A549 (cell line): Measurements from ENCODE around the gene CLDN17. TPM values are rescaled to one million over a fixed set of nuclear protein-coding genes. Genes with fewer than 3 reads are reported as not detected.

ENCODE experiments used
- ATAC-seq, 2 experiments: fragments of 200-7000 bp in 1 of 2; fragments of >200 bp in 1 of 2; cut with Nextera tagmentation in 1 of 2; cut with Tn5 transposase in 1 of 2; 3 replicates each; pipeline versions ENCODE4 v1.8.0 to v1.9.1; 2018 to 2020; ENCODE audit warnings: mild to moderate bottlenecking in 1 of 2, moderate library complexity in 1 of 2
- CTCF ChIA-PET: fragments of 300-600 bp; sonication (Branson Sonifier 250); formaldehyde crosslinking; extraction: SDS; loops from one replicate; lab custom pipeline; 2021; ENCODE audit warnings: antibody characterized with exemption, inconsistent platforms; lab: Yijun Ruan, JAX
- POLR2A ChIA-PET: fragments of 350-600 bp; formaldehyde crosslinking; extraction: SDS; loops from one replicate; lab custom pipeline; 2021; ENCODE audit warnings: antibody characterized with exemption, inconsistent platforms; lab: Yijun Ruan, JAX
- DNase-seq, 2 experiments: peaks; one replicate each; pipeline versions ENCODE4 v3.0.0 to v3.0.0-alpha.2; 2011 to 2016; ENCODE audit warnings: low read depth in 1 of 2, low spot score in 1 of 2
- FAIRE-seq: peaks from 2 replicates; lab custom pipeline; 2011; peaks lifted over from hg19 to GRCh38; lab: Jason Lieb, UNC
- H3K27ac ChIP-seq, 2 experiments: fragments of >200 bp; sonication (Bioruptor Twin); formaldehyde crosslinking; 3 replicates each; pipeline ENCODE4 v1.5.1; 2016 to 2017
- H3K4me1 ChIP-seq: fragments of >200 bp; sonication (Bioruptor Twin); formaldehyde crosslinking; 3 replicates; pipeline ENCODE4 v1.6.1; 2016
- H3K4me2 ChIP-seq: fragments of >200 bp; sonication (Bioruptor Twin); formaldehyde crosslinking; 3 replicates; pipeline ENCODE4 v1.6.1; 2016
- H3K4me3 ChIP-seq: fragments of >200 bp; sonication (Bioruptor Twin); formaldehyde crosslinking; 3 replicates; pipeline ENCODE4 v1.5.1; 2016
- H3K9me3 ChIP-seq: fragments of >200 bp; sonication (Bioruptor Twin); formaldehyde crosslinking; 3 replicates; pipeline ENCODE4 v1.6.1; 2016
- ATOH8 ChIP-seq: fragments of 250-450 bp; sonication (Bioruptor Pico); IDR thresholded peaks from 2 replicates; pipeline ENCODE4 v1.5.0; 2020; ENCODE audit warnings: low read depth, mild to moderate bottlenecking, moderate library complexity
- CBX2 ChIP-seq: fragments of 200-600 bp; sonication (generic); IDR thresholded peaks from 2 replicates; pipeline ENCODE4 v1.6.1; 2016; ENCODE audit warnings: low read depth, mild to moderate bottlenecking, borderline replicate concordance
- CBX8 ChIP-seq: fragments of 200-600 bp; sonication (generic); IDR thresholded peaks from 2 replicates; pipeline ENCODE4 v1.6.1; 2016
- CEBPB ChIP-seq, 2 experiments: fragments of >200 bp in 1 of 2; sonication (Bioruptor Twin) in 1 of 2; formaldehyde crosslinking in 1 of 2; IDR thresholded peaks; 2 replicates each; pipeline ENCODE4 v1.6.1; 2012 to 2016
- EHMT2 ChIP-seq: fragments of 200-600 bp; sonication (generic); IDR thresholded peaks from 2 replicates; pipeline ENCODE4 v1.6.1; 2016; ENCODE audit warnings: antibody characterized with exemption, low read depth, mild to moderate bottlenecking, moderate library complexity
- ELK1 ChIP-seq: fragments of 150-350 bp; IDR thresholded peaks from 2 replicates; pipeline ENCODE4 v1.6.1; 2014; ENCODE audit warnings: low read depth, mild to moderate bottlenecking, low read length
- EP300 ChIP-seq, 2 experiments: fragments of >200 bp; sonication (Bioruptor Twin); formaldehyde crosslinking; IDR thresholded peaks; 2 replicates in 1 of 2; 3 replicates in 1 of 2; pipeline ENCODE4 v1.6.1; 2016 to 2017
- FOSL2 ChIP-seq, 2 experiments: fragments of 450-650 bp in 1 of 2; fragments of >200 bp in 1 of 2; sonication (Bioruptor Twin) in 1 of 2; formaldehyde crosslinking; IDR thresholded peaks; 2 replicates each; pipeline versions ENCODE4 v1.5.0 to v1.6.1; 2016 to 2020; ENCODE audit warnings: mild to moderate bottlenecking in 1 of 2, moderate library complexity in 1 of 2
- FOXS1 ChIP-seq: fragments of 250-450 bp; sonication (Bioruptor Pico); IDR thresholded peaks from 2 replicates; pipeline ENCODE4 v1.5.0; 2020; ENCODE audit warnings: mild to moderate bottlenecking, moderate library complexity
- GATA3 ChIP-seq: IDR thresholded peaks from 2 replicates; pipeline ENCODE4 v1.6.1; 2012; ENCODE audit warnings: borderline replicate concordance
- HOXA7 ChIP-seq: fragments of 250-450 bp; sonication (Bioruptor Pico); IDR thresholded peaks from 2 replicates; pipeline ENCODE4 v1.5.0; 2020; ENCODE audit warnings: mild to moderate bottlenecking, moderate library complexity
- HOXB13 ChIP-seq: fragments of 250-450 bp; sonication (Bioruptor Pico); IDR thresholded peaks from 2 replicates; pipeline ENCODE4 v1.5.0; 2020; ENCODE audit warnings: low read depth, mild to moderate bottlenecking, moderate library complexity
- HOXB5 ChIP-seq: fragments of 250-450 bp; sonication (Bioruptor Pico); IDR thresholded peaks from 2 replicates; pipeline ENCODE4 v1.5.0; 2020; ENCODE audit warnings: mild to moderate bottlenecking, moderate library complexity
- KDM5A ChIP-seq: fragments of 200-600 bp; sonication (generic); IDR thresholded peaks from 2 replicates; pipeline ENCODE4 v1.6.1; 2016; ENCODE audit warnings: antibody characterized with exemption, mild to moderate bottlenecking
- MYC ChIP-seq: IDR thresholded peaks from 2 replicates; pipeline ENCODE4 v1.6.1; 2012; ENCODE audit warnings: mild to moderate bottlenecking, inconsistent platforms, low read length, improper control_type of control experiment, borderline replicate concordance
- NFE2L2 ChIP-seq: fragments of 150-350 bp; conservative IDR thresholded peaks from 2 replicates; pipeline ENCODE4 v1.6.1; 2014; ENCODE audit warnings: low read length
- NPAS2 ChIP-seq: fragments of 250-450 bp; sonication (Bioruptor Pico); IDR thresholded peaks from 2 replicates; pipeline ENCODE4 v1.8.0; 2022; ENCODE audit warnings: mild to moderate bottlenecking, moderate library complexity, borderline replicate concordance
- NR3C1 ChIP-seq: fragments of >200 bp; sonication (Bioruptor Twin); formaldehyde crosslinking; IDR thresholded peaks from 3 replicates; pipeline ENCODE4 v1.6.1; 2017
- POLR2A ChIP-seq: IDR thresholded peaks from 2 replicates; pipeline ENCODE4 v1.6.1; 2012; ENCODE audit warnings: mild to moderate bottlenecking, low read length
- POLR2AphosphoS2 ChIP-seq: conservative IDR thresholded peaks from 2 replicates; pipeline ENCODE4 v1.6.1; 2012; ENCODE audit warnings: low read length, improper control_type of control experiment, inconsistent platforms
- RARB ChIP-seq: fragments of 250-450 bp; sonication (Bioruptor Pico); IDR thresholded peaks from 2 replicates; pipeline ENCODE4 v1.8.0; 2021; ENCODE audit warnings: mild to moderate bottlenecking, moderate library complexity
- RCOR1 ChIP-seq: fragments of 150-350 bp; IDR thresholded peaks from 2 replicates; pipeline ENCODE4 v1.6.1; 2014; ENCODE audit warnings: antibody characterized with exemption, low read length, low read depth
- WGBS: methylation state at CpG from one replicate; pipeline ENCODE4 v1.1.6; 2017; ENCODE audit errors: missing lambda C conversion rate; 5-methylcytosine and 5-hydroxymethylcytosine counted together
- polyA minus RNA-seq: library from RNA; depleted of rRNA, polyadenylated mRNA; stranded (reverse); fragments of >200 nt; gene quantifications from 2 replicates; pipeline ENCODE4 v1.2.3, GENCODE V29; 2011; rRNA and poly(A)+ RNA removed
- polyA plus RNA-seq, 4 experiments: library from polyadenylated mRNA; depleted of rRNA in 3 of 4; stranded (reverse); fragments of >200 nt; fragmentation: RNase III in 1 of 4; extraction: RNeasy Plus Mini Kit Qiagen cat#74134 plus additional on column Dnase treatment in 1 of 4; gene quantifications; 2 replicates in 3 of 4; 3 replicates in 1 of 4; pipeline ENCODE4 v1.2.3, GENCODE V29; 2011 to 2017
- TF ChIP-seq, protein P1 (sequence below): IDR thresholded peaks from 2 replicates; pipeline ENCODE4 v1.6.1; 2012
- TF ChIP-seq, protein P2 (sequence below): fragments of 250-450 bp; sonication (Bioruptor Pico); IDR thresholded peaks from 2 replicates; pipeline ENCODE4 v1.5.0; 2021; ENCODE audit warnings: mild to moderate bottlenecking, moderate library complexity, borderline replicate concordance
- TF ChIP-seq, protein P3 (sequence below): fragments of 450-650 bp; IDR thresholded peaks from 2 replicates; pipeline ENCODE4 v1.6.1; 2014; ENCODE audit warnings: antibody characterized with exemption

The CLDN17 gene, protein sequence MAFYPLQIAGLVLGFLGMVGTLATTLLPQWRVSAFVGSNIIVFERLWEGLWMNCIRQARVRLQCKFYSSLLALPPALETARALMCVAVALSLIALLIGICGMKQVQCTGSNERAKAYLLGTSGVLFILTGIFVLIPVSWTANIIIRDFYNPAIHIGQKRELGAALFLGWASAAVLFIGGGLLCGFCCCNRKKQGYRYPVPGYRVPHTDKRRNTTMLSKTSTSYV
- polyA plus RNA-seq (2011; rRNA removed) = not detected in 2 replicates
- not detected in 2 replicates for polyA plus RNA-seq (2012; cell fraction: cytosol; rRNA removed)
- polyA plus RNA-seq (2012; cell fraction: nucleus; rRNA removed) = not detected in 2 replicates
- polyA plus RNA-seq (2017; fragmentation: RNase III; extraction: RNeasy Plus Mini Kit Qiagen cat#74134 plus additional on column Dnase treatment) = not detected in 3 replicates
- polyA minus RNA-seq = not detected in 2 replicates

GRCh38 chr21:30166705-30167104 lies at the start of gene CLDN17:
CLDN17 (minus strand) TSS chr21:30166805; CDS start chr21:30166617, 188 bp downstream.
- no peak for FAIRE-seq
- TF ChIP-seq POLR2AphosphoS2 = no peak
- no peak for TF ChIP-seq CBX8
- no peak for TF ChIP-seq EHMT2
- no peak for TF ChIP-seq KDM5A
- no peak for TF ChIP-seq HOXA7 (CRISPR knock-in tag)
- no peak for TF ChIP-seq ELK1
- TF ChIP-seq FOXS1 (CRISPR knock-in tag) = no peak
- no peak for TF ChIP-seq HOXB13 (CRISPR knock-in tag)
- no peak for TF ChIP-seq RCOR1
- no peak for TF ChIP-seq NFE2L2
- TF ChIP-seq GATA3 = no peak
- no peak for TF ChIP-seq FOSL2 (IDR thresholded peaks at IDR 0.05)
- no peak for TF ChIP-seq FOSL2 (CRISPR knock-in tag; IDR thresholded peaks at IDR 0.05)
- TF ChIP-seq RARB (CRISPR knock-in tag) = no peak
- TF ChIP-seq MYC = no peak
- no peak for TF ChIP-seq ATOH8 (CRISPR knock-in tag)
- no peak for TF ChIP-seq EP300 (IDR thresholded peaks at IDR 0.05)
- no peak for TF ChIP-seq POLR2A
- no peak within 1 kb of the TSS for H3K4me2 ChIP-seq
- no peaks in the 10 kb centered on the region for H3K4me1 ChIP-seq
- no peaks in the 10 kb centered on the region for H3K9me3 ChIP-seq
- WGBS = 0% methylated on average over 1 of the region's 1 CpG
- H3K4me3 ChIP-seq = no peak within 1 kb of the TSS
- DNase-seq = no peak
- H3K27ac ChIP-seq = no peak within 1 kb of the TSS
- CTCF ChIA-PET = no interaction called here
- POLR2A ChIA-PET = no interaction called here
- no peak for ATAC-seq

DNA sequence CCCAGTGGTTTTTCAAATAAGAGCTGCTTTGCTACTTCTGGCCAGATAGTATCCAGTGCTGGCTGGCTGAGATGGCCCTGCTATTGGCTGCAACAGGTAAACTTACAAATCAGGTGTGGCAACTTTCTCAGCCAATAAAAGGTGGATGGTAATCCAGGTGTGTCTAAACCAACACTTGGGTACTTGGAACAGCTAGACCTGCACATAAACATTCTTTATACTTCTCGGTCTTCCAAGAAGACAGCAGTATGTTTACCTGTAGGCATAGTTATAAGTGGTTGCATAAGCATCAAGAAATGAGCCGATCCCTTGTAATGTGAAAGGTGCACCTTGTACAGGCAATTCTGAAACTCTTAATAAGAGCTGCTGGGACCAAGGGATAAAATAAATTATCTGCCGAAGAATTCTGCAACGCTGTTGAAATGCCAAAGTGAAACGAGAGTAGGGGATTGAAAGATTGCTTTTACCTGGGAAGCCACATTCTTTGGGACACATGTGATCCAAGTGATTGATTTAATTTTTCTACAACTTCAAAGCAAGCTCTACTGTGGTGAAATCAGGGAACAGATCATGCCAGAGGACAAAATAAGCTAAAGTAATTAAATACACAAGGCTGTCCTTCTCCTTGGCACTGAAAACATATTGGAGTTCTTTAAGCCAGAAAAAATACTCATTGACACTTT lies 49.6 kb upstream of the CLDN17 start, which contains the start of gene CLDN8:
Gene CLDN8 (minus strand): TSS at position 57 of the 683 bp plus-strand sequence. CDS start 172 bp downstream, outside the sequence.
- H3K4me2 ChIP-seq = no peak within 1 kb of the TSS
- ChIA-PET POLR2A (no interaction called here), CTCF (no interaction called here)
- TF ChIP-seq HOXA7 (CRISPR knock-in tag) = no peak
- TF ChIP-seq POLR2A = no peak
- TF ChIP-seq RCOR1 = no peak
- TF ChIP-seq, protein P1, sequence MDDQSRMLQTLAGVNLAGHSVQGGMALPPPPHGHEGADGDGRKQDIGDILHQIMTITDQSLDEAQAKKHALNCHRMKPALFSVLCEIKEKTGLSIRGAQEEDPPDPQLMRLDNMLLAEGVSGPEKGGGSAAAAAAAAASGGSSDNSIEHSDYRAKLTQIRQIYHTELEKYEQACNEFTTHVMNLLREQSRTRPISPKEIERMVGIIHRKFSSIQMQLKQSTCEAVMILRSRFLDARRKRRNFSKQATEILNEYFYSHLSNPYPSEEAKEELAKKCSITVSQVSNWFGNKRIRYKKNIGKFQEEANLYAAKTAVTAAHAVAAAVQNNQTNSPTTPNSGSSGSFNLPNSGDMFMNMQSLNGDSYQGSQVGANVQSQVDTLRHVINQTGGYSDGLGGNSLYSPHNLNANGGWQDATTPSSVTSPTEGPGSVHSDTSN = no peak
- no peaks in the 10 kb centered on the region for H3K9me3 ChIP-seq
- no peaks in the 10 kb centered on the region for H3K4me1 ChIP-seq
- no peak for FAIRE-seq
- 18% methylated on average over 5 of the region's 5 CpGs for WGBS
- no peak within 1 kb of the TSS for H3K27ac ChIP-seq
- no peak within 1 kb of the TSS for H3K4me3 ChIP-seq
- ATAC-seq = no peak
- no peak for DNase-seq

GRCh38 chr21:30211071-30211470 lies 44.5 kb upstream of the CLDN17 start:
- DNase-seq (no peak), ATAC-seq (no peak), FAIRE-seq (no peak)
- no peak overlapping the region for H3K27ac ChIP-seq
- H3K4me1 ChIP-seq = no peaks in the 10 kb centered on the region
- 0% methylated on average over 1 of the region's 1 CpG for WGBS
- CTCF ChIA-PET = no interaction called here
- POLR2A ChIA-PET = no interaction called here
- H3K9me3 ChIP-seq = no peaks in the 10 kb centered on the region
- H3K4me3 ChIP-seq = no peak overlapping the region
- no peak overlapping the region for H3K4me2 ChIP-seq
- TF ChIP-seq ELK1 = no peak
- TF ChIP-seq, protein P2, sequence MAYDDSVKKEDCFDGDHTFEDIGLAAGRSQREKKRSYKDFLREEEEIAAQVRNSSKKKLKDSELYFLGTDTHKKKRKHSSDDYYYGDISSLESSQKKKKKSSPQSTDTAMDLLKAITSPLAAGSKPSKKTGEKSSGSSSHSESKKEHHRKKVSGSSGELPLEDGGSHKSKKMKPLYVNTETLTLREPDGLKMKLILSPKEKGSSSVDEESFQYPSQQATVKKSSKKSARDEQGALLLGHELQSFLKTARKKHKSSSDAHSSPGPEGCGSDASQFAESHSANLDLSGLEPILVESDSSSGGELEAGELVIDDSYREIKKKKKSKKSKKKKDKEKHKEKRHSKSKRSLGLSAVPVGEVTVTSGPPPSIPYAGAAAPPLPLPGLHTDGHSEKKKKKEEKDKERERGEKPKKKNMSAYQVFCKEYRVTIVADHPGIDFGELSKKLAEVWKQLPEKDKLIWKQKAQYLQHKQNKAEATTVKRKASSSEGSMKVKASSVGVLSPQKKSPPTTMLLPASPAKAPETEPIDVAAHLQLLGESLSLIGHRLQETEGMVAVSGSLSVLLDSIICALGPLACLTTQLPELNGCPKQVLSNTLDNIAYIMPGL (CRISPR knock-in tag) = no peak
- TF ChIP-seq, protein P3, sequence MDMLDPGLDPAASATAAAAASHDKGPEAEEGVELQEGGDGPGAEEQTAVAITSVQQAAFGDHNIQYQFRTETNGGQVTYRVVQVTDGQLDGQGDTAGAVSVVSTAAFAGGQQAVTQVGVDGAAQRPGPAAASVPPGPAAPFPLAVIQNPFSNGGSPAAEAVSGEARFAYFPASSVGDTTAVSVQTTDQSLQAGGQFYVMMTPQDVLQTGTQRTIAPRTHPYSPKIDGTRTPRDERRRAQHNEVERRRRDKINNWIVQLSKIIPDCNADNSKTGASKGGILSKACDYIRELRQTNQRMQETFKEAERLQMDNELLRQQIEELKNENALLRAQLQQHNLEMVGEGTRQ = no peak
- TF ChIP-seq POLR2A = no peak
- TF ChIP-seq NPAS2 = no peak
- TF ChIP-seq NR3C1 = no peak
- no peak for TF ChIP-seq CEBPB (IDR thresholded peaks at IDR 0.05)
- no peak for TF ChIP-seq CBX2
- TF ChIP-seq EHMT2 = no peak
- TF ChIP-seq HOXB5 (CRISPR knock-in tag) = no peak
